Chondrocyte (in vitro differentiated cells): Measurements from ENCODE around the gene KLHL6. TPM values are rescaled to one million over a fixed set of nuclear protein-coding genes. Genes with fewer than 3 reads are reported as not detected.

Experiments
- DNase-seq: peaks from one replicate; pipeline ENCODE4 v3.0.0; 2021; ENCODE audit warnings: mixed read lengths, low spot score
- H3K27ac Mint-ChIP-seq: one replicate; pipeline ENCODE4 v1.8.0; 2021; ENCODE audit warnings: mild to moderate bottlenecking, moderate library complexity, mixed read lengths; ENCODE audit not compliant: unreplicated experiment
- H3K27me3 Mint-ChIP-seq: 2 replicates; pipeline ENCODE4 v1.8.0; 2021; ENCODE audit warnings: low read depth, mixed read lengths
- H3K36me3 Mint-ChIP-seq: 2 replicates; pipeline ENCODE4 v1.8.0; 2021; ENCODE audit warnings: low read depth, mixed read lengths
- H3K4me1 Mint-ChIP-seq: 2 replicates; pipeline ENCODE4 v1.8.0; 2021; ENCODE audit warnings: low read depth, mild to moderate bottlenecking, mixed read lengths
- H3K4me3 Mint-ChIP-seq: one replicate; pipeline ENCODE4 v1.8.0; 2021; ENCODE audit warnings: mild to moderate bottlenecking, moderate library complexity, mixed read lengths; ENCODE audit not compliant: unreplicated experiment
- H3K9me3 Mint-ChIP-seq: 2 replicates; pipeline ENCODE4 v1.8.0; 2021; ENCODE audit warnings: low read depth, mixed read lengths
- CTCF ChIP-seq: fragments of 200-600 bp; sonication (generic); IDR thresholded peaks from 2 replicates; pipeline ENCODE4 v1.5.0; 2021; ENCODE audit warnings: antibody characterized with exemption, mild to moderate bottlenecking, moderate library complexity
- total RNA-seq: library from RNA; stranded (reverse); gene quantifications from 3 replicates; pipeline ENCODE4 v1.2.1, GENCODE V29; 2021

Gene KLHL6
- total RNA-seq, 1 donor from 2014 or later = not detected

GRCh38 chr3:183590442-183590841 lies 34.9 kb upstream of the KLHL6 start:
- peaks cover 8% of the 10 kb centered on the region for H3K4me1 Mint-ChIP-seq
- no peak overlapping the region for H3K4me3 Mint-ChIP-seq

GRCh38 chr3:183587336-183587735 lies 31.8 kb upstream of the KLHL6 start:
- DNase-seq = no peak
- H3K9me3 Mint-ChIP-seq = no peaks in the 10 kb centered on the region
- H3K27me3 Mint-ChIP-seq = no peaks in the 10 kb centered on the region
- no peak overlapping the region for H3K4me3 Mint-ChIP-seq
- H3K4me1 Mint-ChIP-seq = peaks cover 23% of the 10 kb centered on the region
- no peak overlapping the region for H3K27ac Mint-ChIP-seq
- TF ChIP-seq CTCF = no peak
- no peaks in the 10 kb centered on the region for H3K36me3 Mint-ChIP-seq

More at GRCh38 chr3:183590442-183590841, 34.9 kb upstream of the KLHL6 start:
- no peak overlapping the region for H3K27ac Mint-ChIP-seq
- no peak for TF ChIP-seq CTCF
- no peaks in the 10 kb centered on the region for H3K9me3 Mint-ChIP-seq
- DNase-seq = no peak
- H3K27me3 Mint-ChIP-seq = no peaks in the 10 kb centered on the region
- H3K36me3 Mint-ChIP-seq = no peaks in the 10 kb centered on the region

GRCh38 chr3:183586477-183586876 lies 31.0 kb upstream of the KLHL6 start:
- DNase-seq = no peak
- Mint-ChIP-seq H3K27ac (no peak overlapping the region), H3K36me3 (no peaks in the 10 kb centered on the region), H3K4me1 (peaks cover 16% of the 10 kb centered on the region), H3K9me3 (no peaks in the 10 kb centered on the region), H3K4me3 (no peak overlapping the region), H3K27me3 (peaks cover 1% of the 10 kb centered on the region)
- TF ChIP-seq CTCF = no peak

GRCh38 chr3:183584914-183585280 lies 29.4 kb upstream of the KLHL6 start:
- Mint-ChIP-seq H3K36me3 (no peaks in the 10 kb centered on the region), H3K4me1 (peaks cover 16% of the 10 kb centered on the region), H3K4me3 (no peak overlapping the region), H3K27me3 (peaks cover 10% of the 10 kb centered on the region), H3K27ac (no peak overlapping the region), H3K9me3 (no peaks in the 10 kb centered on the region)
- TF ChIP-seq CTCF = no peak
- DNase-seq = no peak

- no peak for DNase-seq
- Mint-ChIP-seq H3K4me3 (no peak overlapping the region), H3K36me3 (no peaks in the 10 kb centered on the region), H3K4me1 (peaks cover 16% of the 10 kb centered on the region), H3K27me3 (peaks cover 13% of the 10 kb centered on the region), H3K9me3 (no peaks in the 10 kb centered on the region), H3K27ac (no peak overlapping the region)
- no peak for TF ChIP-seq CTCF
Measured at GRCh38 chr3:183584246-183584913, 28.9 kb upstream of the KLHL6 start.
